IPS DF 6.9 (cell line): ENCODE measurements around the gene TTF2.

ENCODE experiments used
- DNase-seq: peaks from one replicate; pipeline ENCODE4 v3.0.0-alpha.2; 2013; ENCODE audit warnings: low read depth, low spot score
- H3K27ac ChIP-seq: one replicate; pipeline ENCODE4 v1.5.1; 2013; ENCODE audit warnings: low read length, control low read depth
- H3K27me3 ChIP-seq: 2 replicates; pipeline ENCODE4 v1.6.1; 2013; ENCODE audit warnings: mild to moderate bottlenecking, low read length; ENCODE audit not compliant: control insufficient read depth, insufficient read depth
- H3K36me3 ChIP-seq: 2 replicates; pipeline ENCODE4 v1.6.1; 2013; ENCODE audit warnings: low read length; ENCODE audit not compliant: control insufficient read depth, insufficient read depth
- H3K4me1 ChIP-seq: 2 replicates; pipeline ENCODE4 v1.6.1; 2013; ENCODE audit warnings: low read length; ENCODE audit not compliant: control insufficient read depth, insufficient read depth
- H3K4me3 ChIP-seq: 2 replicates; pipeline ENCODE4 v1.5.1; 2013; ENCODE audit warnings: mild to moderate bottlenecking, low read length
- H3K9me3 ChIP-seq: 2 replicates; pipeline ENCODE4 v1.6.1; 2013; ENCODE audit warnings: low read length, inconsistent platforms; ENCODE audit not compliant: control insufficient read depth, insufficient read depth
- WGBS: extraction: QIAGEN DNeasy Blood & Tissue Kit; methylation state at CpG from one replicate; pipeline ENCODE4 v1.1.7; 2013; ENCODE audit warnings: mixed read lengths, missing lambda C conversion rate; ENCODE audit not compliant: insufficient read length, insufficient coverage; 5-methylcytosine and 5-hydroxymethylcytosine counted together

The TTF2 gene

GRCh38 chr1:117128323-117129079, 68.4 kb downstream of the TTF2 start:
- Histone ChIP-seq H3K4me1 (no peaks in the 10 kb centered on the region), H3K4me3 (no peak overlapping the region), H3K27ac (no peak overlapping the region), H3K27me3 (no peaks in the 10 kb centered on the region), H3K36me3 (no peaks in the 10 kb centered on the region), H3K9me3 (no peaks in the 10 kb centered on the region)
- no CpG with 5 or more reads among the region's 5 CpGs for WGBS
- no peak for DNase-seq

GRCh38 chr1:117130526-117130925, 70.4 kb downstream of the TTF2 start:
- Histone ChIP-seq H3K27me3 (no peaks in the 10 kb centered on the region), H3K9me3 (no peaks in the 10 kb centered on the region), H3K36me3 (no peaks in the 10 kb centered on the region), H3K27ac (no peak overlapping the region), H3K4me1 (peaks cover 1% of the 10 kb centered on the region; the same call in 1 of the 2 replicates), H3K4me3 (no peak overlapping the region)
- no peak for DNase-seq
- WGBS: no CpG with 5 or more reads among the region's 4 CpGs

GRCh38 chr1:117135329-117135728, 75.2 kb downstream of the TTF2 start:
- no peaks in the 10 kb centered on the region for H3K36me3 ChIP-seq
- H3K27me3 ChIP-seq: no peaks in the 10 kb centered on the region
- no peaks in the 10 kb centered on the region for H3K9me3 ChIP-seq
- H3K27ac ChIP-seq: no peak overlapping the region
- no CpG with 5 or more reads among the region's 2 CpGs for WGBS
- DNase-seq: no peak
- H3K4me3 ChIP-seq: no peak overlapping the region
- H3K4me1 ChIP-seq: peaks cover 4% of the 10 kb centered on the region

- Histone ChIP-seq H3K36me3 (no peaks in the 10 kb centered on the region), H3K27me3 (no peaks in the 10 kb centered on the region), H3K4me1 (peaks cover 4% of the 10 kb centered on the region), H3K27ac (no peak overlapping the region), H3K4me3 (no peak overlapping the region), H3K9me3 (no peaks in the 10 kb centered on the region)
- no peak for DNase-seq
- whole genome bisulfite sequencing: no CpG with 5 or more reads among the region's 2 CpGs
Measured at GRCh38 chr1:117136749-117137148, 76.6 kb downstream of the TTF2 start.

GRCh38 chr1:117137281-117137855, 77.2 kb downstream of the TTF2 start:
- H3K4me3 ChIP-seq: no peak overlapping the region
- H3K27ac ChIP-seq: no peak overlapping the region
- H3K27me3 ChIP-seq: no peaks in the 10 kb centered on the region
- H3K9me3 ChIP-seq: no peaks in the 10 kb centered on the region
- H3K4me1 ChIP-seq: peaks cover 4% of the 10 kb centered on the region
- no CpG with 5 or more reads among the region's 3 CpGs for WGBS
- no peak for DNase-seq
- no peaks in the 10 kb centered on the region for H3K36me3 ChIP-seq

GRCh38 chr1:117138106-117138505, 78.0 kb downstream of the TTF2 start:
- no CpG with 5 or more reads among the region's 3 CpGs for WGBS
- Histone ChIP-seq H3K36me3 (no peaks in the 10 kb centered on the region), H3K27me3 (no peaks in the 10 kb centered on the region), H3K4me1 (peaks cover 4% of the 10 kb centered on the region), H3K9me3 (no peaks in the 10 kb centered on the region), H3K4me3 (no peak overlapping the region), H3K27ac (no peak overlapping the region)
- no peak for DNase-seq

GRCh38 chr1:117138561-117138960, 78.4 kb downstream of the TTF2 start:
- H3K36me3 ChIP-seq: no peaks in the 10 kb centered on the region
- no peaks in the 10 kb centered on the region for H3K9me3 ChIP-seq
- H3K4me3 ChIP-seq: no peak overlapping the region
- H3K27ac ChIP-seq: no peak overlapping the region
- no CpG with 5 or more reads among the region's 1 CpG for WGBS
- H3K27me3 ChIP-seq: no peaks in the 10 kb centered on the region
- peaks cover 4% of the 10 kb centered on the region for H3K4me1 ChIP-seq
- DNase-seq: no peak

- H3K27ac ChIP-seq: no peak overlapping the region
- DNase-seq: no peak
- H3K9me3 ChIP-seq: no peaks in the 10 kb centered on the region
- WGBS: no CpG with 5 or more reads among the region's 2 CpGs
- no peaks in the 10 kb centered on the region for H3K27me3 ChIP-seq
- no peaks in the 10 kb centered on the region for H3K4me1 ChIP-seq
- H3K36me3 ChIP-seq: no peaks in the 10 kb centered on the region
- no peak overlapping the region for H3K4me3 ChIP-seq
Measured at GRCh38 chr1:117142200-117142599, 82.1 kb downstream of the TTF2 start.

- H3K27me3 ChIP-seq: no peaks in the 10 kb centered on the region
- H3K4me3 ChIP-seq: no peak overlapping the region
- no peak for DNase-seq
- no peak overlapping the region for H3K27ac ChIP-seq
- H3K36me3 ChIP-seq: no peaks in the 10 kb centered on the region
- H3K9me3 ChIP-seq: no peaks in the 10 kb centered on the region
- H3K4me1 ChIP-seq: no peaks in the 10 kb centered on the region
Measured at GRCh38 chr1:117143172-117143571, 83.0 kb downstream of the TTF2 start.

GRCh38 chr1:117143871-117144270, 83.7 kb downstream of the TTF2 start:
- WGBS: no CpG with 5 or more reads among the region's 3 CpGs
- Histone ChIP-seq H3K4me3 (no peak overlapping the region), H3K36me3 (no peaks in the 10 kb centered on the region), H3K27me3 (no peaks in the 10 kb centered on the region), H3K9me3 (no peaks in the 10 kb centered on the region), H3K27ac (no peak overlapping the region), H3K4me1 (no peaks in the 10 kb centered on the region)
- no peak for DNase-seq

GRCh38 chr1:117146072-117146471, 85.9 kb downstream of the TTF2 start:
- DNase-seq: no peak
- no CpG with 5 or more reads among the region's 2 CpGs for WGBS
- Histone ChIP-seq H3K27me3 (no peaks in the 10 kb centered on the region), H3K27ac (no peak overlapping the region), H3K9me3 (no peaks in the 10 kb centered on the region), H3K36me3 (no peaks in the 10 kb centered on the region), H3K4me1 (no peaks in the 10 kb centered on the region), H3K4me3 (no peak overlapping the region)
